CD14-positive monocyte (primary cell): ENCODE data around the gene PTF1A. TPM values are rescaled to one million over a fixed set of nuclear protein-coding genes. Genes with fewer than 3 reads are reported as not detected.
A peak's percentile ranks its signal among the peaks of the same experiment; 100 is the strongest.

Source experiments
- DNase-seq, 3 donors: peaks; one replicate each; pipeline ENCODE4 v3.0.0-alpha.2; 2011 to 2022
- H2AFZ ChIP-seq: 2 replicates; pipeline ENCODE4 v1.6.0; 2012; ENCODE audit warnings: mild to moderate bottlenecking, low read depth, low read length, inconsistent platforms; ENCODE audit not compliant: insufficient read depth, poor library complexity, severe bottlenecking
- H3K27ac ChIP-seq, 2 donors: 1 replicate in 1 of 2; 2 replicates in 1 of 2; pipeline ENCODE4 v1.5.1; 2012 to 2013; ENCODE audit warnings: low read length in 2 of 2, control low read depth in 1 of 2, inconsistent platforms in 1 of 2, low read depth in 1 of 2, mild to moderate bottlenecking in 1 of 2
- H3K27me3 ChIP-seq, 2 donors: one replicate each; pipeline versions ENCODE4 v1.6.0 to v1.6.1; 2011 to 2013; ENCODE audit warnings: low read length in 2 of 2; ENCODE audit not compliant: control insufficient read depth in 2 of 2, insufficient read depth in 2 of 2
- H3K36me3 ChIP-seq, 2 donors: replicated peaks in 1 of 2; 1 replicate in 1 of 2; 2 replicates in 1 of 2; pipeline versions ENCODE4 v1.5.1 to v1.6.1; 2012 to 2013; ENCODE audit warnings: low read length in 2 of 2, control low read depth in 1 of 2, inconsistent platforms in 1 of 2, mild to moderate bottlenecking in 1 of 2; ENCODE audit not compliant: insufficient read depth in 2 of 2, control insufficient read depth in 1 of 2
- H3K4me1 ChIP-seq, 2 donors: 1 replicate in 1 of 2; 2 replicates in 1 of 2; pipeline versions ENCODE4 v1.5.1 to v1.6.1; 2012 to 2013; ENCODE audit warnings: low read length in 2 of 2, control low read depth in 1 of 2, inconsistent platforms in 1 of 2, mild to moderate bottlenecking in 1 of 2, moderate library complexity in 1 of 2; ENCODE audit not compliant: insufficient read depth in 2 of 2, control insufficient read depth in 1 of 2
- H3K4me2 ChIP-seq: replicated peaks from 2 replicates; pipeline ENCODE3; 2012; ENCODE audit warnings: low read length, moderate library complexity, mild to moderate bottlenecking; ENCODE audit not compliant: poor library complexity, severe bottlenecking; ENCODE audit errors: extremely low read depth
- H3K4me3 ChIP-seq, 3 experiments: fragments of 200-600 bp in 1 of 3; sonication (generic) in 1 of 3; replicated peaks in 1 of 3; 1 replicate in 2 of 3; 2 replicates in 1 of 3; pipeline ENCODE4 v1.5.1; 2011 to 2013; ENCODE audit warnings: low read length in 3 of 3, mild to moderate bottlenecking in 3 of 3, control low read depth in 2 of 3, low read depth in 2 of 3, inconsistent platforms in 1 of 3, moderate library complexity in 1 of 3
- H3K79me2 ChIP-seq: 2 replicates; pipeline ENCODE4 v1.6.0; 2012; ENCODE audit warnings: mild to moderate bottlenecking, control low read depth, inconsistent platforms, low read length, moderate library complexity; ENCODE audit not compliant: insufficient read depth
- H3K9ac ChIP-seq: 2 replicates; pipeline ENCODE4 v1.6.0; 2017; ENCODE audit warnings: low read length, mild to moderate bottlenecking; ENCODE audit not compliant: insufficient read depth, poor library complexity, severe bottlenecking
- H3K9me3 ChIP-seq, 2 donors: replicated peaks in 1 of 2; 1 replicate in 1 of 2; 2 replicates in 1 of 2; pipeline versions ENCODE4 v1.5.1 to v1.6.1; 2012 to 2013; ENCODE audit warnings: low read length in 2 of 2, control low read depth in 1 of 2; ENCODE audit not compliant: control insufficient read depth in 1 of 2, insufficient read depth in 1 of 2
- H4K20me1 ChIP-seq: 2 replicates; pipeline ENCODE4 v1.6.0; 2012; ENCODE audit warnings: mild to moderate bottlenecking, low read length, control low read depth, moderate library complexity; ENCODE audit not compliant: insufficient read depth
- H3K27ac Mint-ChIP-seq, 7 donors: one replicate each; pipeline ENCODE4 v1.8.0; 2020; ENCODE audit warnings: mild to moderate bottlenecking in 7 of 7, mixed read lengths in 7 of 7, moderate library complexity in 6 of 7, inconsistent platforms in 2 of 7
- H3K27me3 Mint-ChIP-seq, 3 donors: one replicate each; pipeline ENCODE4 v1.8.0; 2021 to 2022; ENCODE audit warnings: low read depth in 3 of 3, mild to moderate bottlenecking in 3 of 3, mixed read lengths in 3 of 3, moderate library complexity in 3 of 3, inconsistent platforms in 1 of 3
- H3K36me3 Mint-ChIP-seq, 2 donors: one replicate each; pipeline ENCODE4 v1.8.0; 2020; ENCODE audit warnings: mixed read lengths in 2 of 2, inconsistent platforms in 1 of 2, mild to moderate bottlenecking in 1 of 2
- H3K4me1 Mint-ChIP-seq: one replicate; pipeline ENCODE4 v1.8.0; 2020; ENCODE audit warnings: mild to moderate bottlenecking, mixed read lengths
- H3K4me3 Mint-ChIP-seq, 2 donors: one replicate each; pipeline ENCODE4 v1.8.0; 2020; ENCODE audit warnings: mild to moderate bottlenecking in 2 of 2, mixed read lengths in 2 of 2, moderate library complexity in 1 of 2
- H3K9me3 Mint-ChIP-seq, 7 donors: one replicate each; pipeline ENCODE4 v1.8.0; 2020 to 2022; ENCODE audit warnings: mixed read lengths in 7 of 7, mild to moderate bottlenecking in 6 of 7, moderate library complexity in 6 of 7, inconsistent platforms in 2 of 7
- WGBS: methylation state at CpG from one replicate; pipeline ENCODE4 v1.1.5; 2013; ENCODE audit warnings: missing lambda C conversion rate; ENCODE audit not compliant: insufficient coverage; 5-methylcytosine and 5-hydroxymethylcytosine counted together
- intact Hi-C, 2 donors: fragments of 100-400 bp; cut with micrococcal nuclease; formaldehyde crosslinking; loops; one replicate each; pipeline versions ENCODE4 v1.15.0 to v1.15.1; 2023
- polyA plus RNA-seq, 3 donors: library from polyadenylated mRNA; depleted of rRNA in 1 of 3; unstranded in 2 of 3; stranded (reverse) in 1 of 3; fragments of 300-500 nt in 2 of 3; fragments of >200 nt in 1 of 3; fragmentation: Illumina TruSeq in 2 of 3; gene quantifications; 1 replicate in 2 of 3; 2 replicates in 1 of 3; pipeline ENCODE4 v1.2.3, GENCODE V29; 2012 to 2021
- TF ChIP-seq, protein P1 (sequence below): fragments of 200-600 bp; IDR thresholded peaks from one replicate; pipeline ENCODE4 v1.8.0; 2022; ENCODE audit warnings: antibody characterized with exemption, mild to moderate bottlenecking

Gene PTF1A
- polyA plus RNA-seq, 3 donors: not detected

DNA sequence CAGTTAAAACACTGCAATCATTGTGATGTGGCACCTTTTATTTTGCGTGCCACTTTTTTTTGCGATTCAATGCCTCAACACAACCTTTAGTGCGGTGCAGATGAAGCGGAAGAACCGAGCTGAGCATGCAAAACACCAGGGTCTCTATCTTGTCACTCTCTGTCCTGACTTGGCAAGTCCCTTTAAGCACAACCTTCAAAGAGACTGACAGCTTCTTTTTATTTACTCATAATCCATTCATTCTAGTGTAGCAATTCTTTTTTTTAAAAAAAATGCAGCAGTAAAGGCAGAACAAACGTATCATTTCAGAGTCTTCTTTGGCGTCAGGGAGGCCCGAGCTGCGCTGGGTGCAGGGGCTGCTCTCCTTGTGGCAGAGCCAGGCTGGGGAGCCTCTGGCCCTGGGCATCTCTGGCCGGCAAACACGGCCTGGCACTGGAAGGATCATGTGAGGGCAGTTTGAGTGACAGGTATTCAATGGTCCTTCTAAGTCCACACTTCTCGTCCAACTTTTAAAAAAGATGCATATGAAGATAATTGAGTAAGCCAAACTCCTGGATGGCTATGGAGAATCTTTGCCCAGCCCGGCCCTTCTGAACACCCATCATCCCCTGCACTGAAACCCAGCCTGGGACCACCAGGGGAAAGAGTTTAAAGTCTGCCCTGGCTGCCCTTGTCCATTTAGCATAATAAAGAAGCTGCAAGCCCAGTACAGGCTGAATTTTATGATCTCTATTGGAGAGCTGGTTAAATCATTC, 3.9 kb downstream of the PTF1A start:
- intact Hi-C loops: no loop called here
- Histone ChIP-seq H2AFZ (no peak overlapping the region), H3K4me2 (no peak overlapping the region), H3K27ac (no peak overlapping the region), H3K9ac (no peak overlapping the region), H3K4me1 (no peaks in the 10 kb centered on the region), H3K36me3 (no peaks in the 10 kb centered on the region), H4K20me1 (no peaks in the 10 kb centered on the region), H3K4me3 (no peak overlapping the region), H3K79me2 (no peaks in the 10 kb centered on the region), H3K27me3 (peaks cover 73 to 89% of the 10 kb centered on the region in 2 donors), H3K9me3 (peaks cover 0 to 34% of the 10 kb centered on the region in 2 donors)
- no peak overlapping the region for H3K27ac Mint-ChIP-seq
- H3K27me3 Mint-ChIP-seq: peaks cover 81 to 95% (median 85%) of the 10 kb centered on the region in 3 donors
- peaks cover 0 to 22% (median 2%) of the 10 kb centered on the region in 7 donors for H3K9me3 Mint-ChIP-seq
- H3K4me3 Mint-ChIP-seq: peak overlapping the region in 1 of 2 donors; percentile 79
- 22% methylated on average over 9 of the region's 13 CpGs for WGBS
- no peak for DNase-seq
- TF ChIP-seq, protein P1, sequence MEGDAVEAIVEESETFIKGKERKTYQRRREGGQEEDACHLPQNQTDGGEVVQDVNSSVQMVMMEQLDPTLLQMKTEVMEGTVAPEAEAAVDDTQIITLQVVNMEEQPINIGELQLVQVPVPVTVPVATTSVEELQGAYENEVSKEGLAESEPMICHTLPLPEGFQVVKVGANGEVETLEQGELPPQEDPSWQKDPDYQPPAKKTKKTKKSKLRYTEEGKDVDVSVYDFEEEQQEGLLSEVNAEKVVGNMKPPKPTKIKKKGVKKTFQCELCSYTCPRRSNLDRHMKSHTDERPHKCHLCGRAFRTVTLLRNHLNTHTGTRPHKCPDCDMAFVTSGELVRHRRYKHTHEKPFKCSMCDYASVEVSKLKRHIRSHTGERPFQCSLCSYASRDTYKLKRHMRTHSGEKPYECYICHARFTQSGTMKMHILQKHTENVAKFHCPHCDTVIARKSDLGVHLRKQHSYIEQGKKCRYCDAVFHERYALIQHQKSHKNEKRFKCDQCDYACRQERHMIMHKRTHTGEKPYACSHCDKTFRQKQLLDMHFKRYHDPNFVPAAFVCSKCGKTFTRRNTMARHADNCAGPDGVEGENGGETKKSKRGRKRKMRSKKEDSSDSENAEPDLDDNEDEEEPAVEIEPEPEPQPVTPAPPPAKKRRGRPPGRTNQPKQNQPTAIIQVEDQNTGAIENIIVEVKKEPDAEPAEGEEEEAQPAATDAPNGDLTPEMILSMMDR: no peak
- peaks cover 1% of the 10 kb centered on the region for H3K4me1 Mint-ChIP-seq
- no peaks in the 10 kb centered on the region for H3K36me3 Mint-ChIP-seq

DNA sequence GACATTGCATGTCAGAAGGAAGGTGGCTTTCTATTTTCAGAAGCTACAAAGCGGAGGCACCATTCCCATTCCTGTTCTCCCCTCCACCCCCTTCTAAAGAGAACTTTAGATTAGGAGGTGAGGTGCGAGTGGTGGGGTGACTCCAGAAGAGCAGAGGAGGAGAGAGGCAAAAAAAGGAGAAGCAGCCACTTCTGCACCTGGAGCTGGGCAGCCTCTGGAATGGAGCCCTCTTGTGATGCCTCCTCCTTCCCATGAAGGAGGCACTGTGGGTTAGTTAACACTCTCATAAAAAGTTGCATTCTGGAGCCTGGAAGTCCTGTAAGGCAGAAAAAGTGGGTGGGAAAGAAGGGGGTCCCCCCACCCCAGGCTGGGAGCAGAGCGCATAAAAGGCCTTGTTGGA, 4.8 kb downstream of the PTF1A start:
- H3K9me3 ChIP-seq: peaks cover 0 to 34% of the 10 kb centered on the region in 2 donors
- H3K36me3 ChIP-seq: no peaks in the 10 kb centered on the region
- Mint-ChIP-seq H3K36me3 (no peaks in the 10 kb centered on the region), H3K27me3 (peaks cover 84 to 95% (median 87%) of the 10 kb centered on the region in 3 donors), H3K27ac (no peak overlapping the region), H3K9me3 (peaks cover 0 to 19% (median 2%) of the 10 kb centered on the region in 7 donors), H3K4me3 (peak overlapping the region in 1 of 2 donors; percentile 79), H3K4me1 (peaks cover 1% of the 10 kb centered on the region)
- H3K79me2 ChIP-seq: no peaks in the 10 kb centered on the region
- H3K27ac ChIP-seq: no peak overlapping the region
- H3K4me3 ChIP-seq: no peak overlapping the region
- no peaks in the 10 kb centered on the region for H4K20me1 ChIP-seq
- DNase-seq: no peak
- peaks cover 78 to 91% of the 10 kb centered on the region in 2 donors for H3K27me3 ChIP-seq
- intact Hi-C loops: no loop called here
- H3K4me2 ChIP-seq: no peak overlapping the region
- H3K9ac ChIP-seq: no peak overlapping the region
- no CpG with 5 or more reads among the region's 3 CpGs for WGBS
- TF ChIP-seq, protein P1: no peak
- H3K4me1 ChIP-seq: no peaks in the 10 kb centered on the region
- no peak overlapping the region for H2AFZ ChIP-seq
